T follicular helper cell (primary cell): Measurements from ENCODE around the gene NUP43.
"Not testable (repeated sequence)": the region's sequence is repeated elsewhere in the genome, so short reads cannot be mapped to it uniquely, and the experiment has no call there.

Experiments used
- DNase-seq: peaks from one replicate; pipeline ENCODE4 v3.0.0-alpha.2; 2020; ENCODE audit warnings: low read depth

NUP43 gene

DNA sequence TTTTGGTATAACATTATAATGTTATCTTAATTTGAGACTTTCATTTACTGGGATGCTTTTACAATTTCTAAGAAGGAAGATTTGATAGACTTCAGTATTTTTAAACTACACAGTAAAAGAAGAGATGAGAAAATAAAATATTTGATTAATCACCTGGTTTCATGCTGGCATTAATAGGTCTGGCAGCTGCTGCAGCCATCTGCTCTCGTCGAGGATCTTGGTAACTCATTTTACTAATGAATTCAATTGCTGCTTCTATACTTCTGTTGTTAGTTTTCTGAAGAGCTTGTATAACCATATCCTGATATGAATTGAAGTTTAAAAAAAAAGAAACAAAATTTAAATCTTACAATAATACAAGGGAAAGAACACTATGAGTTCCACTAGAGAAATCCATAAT, 51.4 kb downstream of the NUP43 start:
- no peak for DNase-seq

DNA sequence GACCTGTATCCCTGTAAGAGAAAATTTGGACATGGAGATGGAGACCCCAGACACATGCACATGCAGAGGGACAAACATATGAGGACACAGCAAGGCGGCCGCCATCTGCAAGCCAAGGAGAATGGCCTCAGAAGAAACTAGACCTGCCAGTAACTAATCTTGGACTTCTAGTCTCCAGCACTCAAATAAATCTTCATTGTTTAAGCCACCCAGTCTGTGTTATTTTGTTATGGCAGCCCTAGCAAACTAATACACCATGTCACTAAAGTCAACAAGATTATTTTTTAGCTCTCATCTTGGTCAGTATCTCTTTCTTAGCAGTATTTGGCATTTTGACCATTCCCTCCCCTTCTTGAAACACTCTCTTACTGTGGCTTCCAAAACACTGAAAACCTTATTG, 55.1 kb downstream of the NUP43 start:
- DNase-seq, result no peak

- no peak for DNase-seq
Measured at GRCh38 chr6:149686230-149686629, 60.1 kb downstream of the NUP43 start.

DNA sequence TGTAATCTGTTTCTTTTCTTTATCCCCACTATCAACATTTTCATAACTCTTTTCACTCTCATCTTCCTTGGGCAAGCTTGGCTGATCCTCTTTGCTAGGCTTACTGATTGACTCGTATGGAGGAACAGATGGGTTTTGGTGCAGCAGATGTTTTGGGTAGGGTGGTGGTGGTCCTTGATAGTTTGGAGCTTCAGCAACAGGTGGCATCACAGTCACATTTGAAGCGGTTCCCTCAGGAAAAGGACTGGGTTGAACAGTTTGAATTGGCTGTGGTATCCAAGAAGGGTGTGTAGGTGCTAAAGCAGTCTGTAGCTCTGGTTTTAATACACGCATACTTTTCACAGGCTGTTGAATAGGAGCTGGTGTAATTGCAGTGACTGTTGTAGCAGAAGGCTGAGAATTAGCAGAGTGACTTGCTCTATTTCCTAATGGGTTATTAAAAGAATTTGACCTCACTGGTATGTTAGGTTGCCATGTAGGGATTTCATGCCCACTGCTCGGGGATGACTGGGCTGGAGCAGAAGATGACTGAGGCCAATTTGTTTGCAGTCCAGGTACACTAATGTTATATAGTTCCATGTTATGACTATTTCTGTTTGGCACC, 63.0 kb downstream of the NUP43 start:
- DNase-seq, result no peak

- DNase-seq, result not testable (repeated sequence)
Measured at GRCh38 chr6:149681845-149682244, 64.5 kb downstream of the NUP43 start.

GRCh38 chr6:149681209-149681608, 65.1 kb downstream of the NUP43 start:
- DNase-seq, result no peak

- DNase-seq, result no peak
Measured at GRCh38 chr6:149680503-149680902, 65.8 kb downstream of the NUP43 start.
